ENCODE data around the gene USP8.

The USP8 gene

DNA sequence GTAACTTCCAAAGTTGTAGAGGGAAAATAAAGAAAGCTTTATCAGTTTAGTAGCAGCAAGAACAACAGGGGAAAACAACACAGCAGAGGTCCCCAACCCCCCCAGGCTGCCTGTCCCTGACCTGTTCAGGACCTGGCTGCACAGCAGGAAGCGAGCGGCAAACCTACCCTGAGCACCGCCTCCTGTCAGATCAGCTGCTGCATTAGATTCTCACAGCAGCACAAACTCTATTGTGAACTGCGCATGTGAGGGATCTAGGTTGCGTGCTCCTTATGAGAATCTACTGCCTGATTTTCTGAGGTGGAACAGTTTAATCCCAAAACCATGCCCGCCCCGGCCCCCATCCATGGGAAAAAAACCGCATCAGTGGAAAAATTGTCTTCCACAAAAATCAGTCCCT, 81.9 kb downstream of the USP8 start:
- Histone ChIP-seq H3K36me3 (ENCODE audit: control insufficient read depth, insufficient read depth, low read length) (no peaks in the 10 kb centered on the region), H3K27ac (ENCODE audit: low read depth, low read length) (no peak overlapping the region), H3K9ac (ENCODE audit: low read length) (no peak overlapping the region), H3K27me3 (ENCODE audit: control insufficient read depth, insufficient read depth, low read length) (no peaks in the 10 kb centered on the region), H3K4me3 (ENCODE audit: low read length) (no peak overlapping the region), H3K4me1 (ENCODE audit: control insufficient read depth, insufficient read depth, low read length) (no peaks in the 10 kb centered on the region)

DNA sequence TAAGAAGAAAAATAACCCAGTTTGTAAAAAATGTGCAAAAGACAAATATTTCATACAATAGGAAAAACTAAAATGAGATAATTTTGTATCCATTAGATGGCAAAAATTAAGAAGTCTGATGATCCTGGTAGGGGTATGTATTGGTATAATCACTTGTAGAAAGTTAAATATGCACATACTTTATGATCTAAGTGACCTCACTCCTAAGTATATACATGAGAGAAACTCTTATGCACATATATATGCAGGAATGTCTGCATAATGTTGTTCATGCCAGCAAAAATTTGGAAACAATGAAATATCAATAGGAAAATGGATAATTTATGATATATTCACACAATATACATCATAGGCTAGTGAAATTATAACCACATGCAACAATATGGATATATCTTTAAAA, 88.8 kb downstream of the USP8 start:
- H3K9ac ChIP-seq (ENCODE audit: low read length) = no peak overlapping the region
- no peaks in the 10 kb centered on the region for H3K36me3 ChIP-seq (ENCODE audit: control insufficient read depth, insufficient read depth, low read length)
- no peak overlapping the region for H3K27ac ChIP-seq (ENCODE audit: low read depth, low read length)
- no peaks in the 10 kb centered on the region for H3K27me3 ChIP-seq (ENCODE audit: control insufficient read depth, insufficient read depth, low read length)
- no peak overlapping the region for H3K4me3 ChIP-seq (ENCODE audit: low read length)
- H3K4me1 ChIP-seq (ENCODE audit: control insufficient read depth, insufficient read depth, low read length) = no peaks in the 10 kb centered on the region

DNA sequence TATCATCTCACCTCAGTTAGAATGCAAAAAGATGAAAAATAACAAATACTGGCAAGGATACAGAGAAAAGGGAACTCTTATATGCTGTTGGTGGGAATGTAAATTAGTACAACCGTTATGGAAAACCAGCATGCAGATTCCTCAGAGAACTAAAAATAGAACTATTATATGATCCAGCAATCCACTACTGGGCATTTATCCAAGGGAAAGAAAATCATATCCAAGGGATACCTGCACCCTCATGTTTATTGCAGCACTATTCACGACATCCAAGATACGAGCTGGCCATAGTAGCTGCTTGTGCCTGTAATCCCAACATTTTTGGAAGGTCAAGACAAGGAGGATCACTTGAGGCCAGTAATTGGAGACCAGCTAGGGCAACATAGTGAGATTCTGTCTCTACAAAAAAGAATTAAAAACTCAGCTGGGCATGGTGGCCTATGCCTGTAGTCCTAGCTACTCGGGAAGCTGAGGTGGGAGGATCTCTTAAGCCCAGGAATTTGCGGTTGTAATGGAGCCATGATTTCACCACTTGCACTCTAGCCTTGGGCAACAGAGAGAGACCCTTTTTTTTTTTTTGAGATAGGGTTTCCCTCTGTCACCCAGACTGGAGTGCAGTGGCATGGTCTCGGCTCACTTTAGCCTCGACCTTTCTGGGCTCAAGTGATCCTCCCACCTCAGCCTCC, 95.7 kb downstream of the USP8 start:
- Histone ChIP-seq H3K27ac (ENCODE audit: low read depth, low read length) (no peak overlapping the region), H3K4me1 (ENCODE audit: control insufficient read depth, insufficient read depth, low read length) (no peaks in the 10 kb centered on the region), H3K9ac (ENCODE audit: low read length) (no peak overlapping the region), H3K36me3 (ENCODE audit: control insufficient read depth, insufficient read depth, low read length) (no peaks in the 10 kb centered on the region), H3K27me3 (ENCODE audit: control insufficient read depth, insufficient read depth, low read length) (no peaks in the 10 kb centered on the region), H3K4me3 (ENCODE audit: low read length) (no peak overlapping the region)

DNA sequence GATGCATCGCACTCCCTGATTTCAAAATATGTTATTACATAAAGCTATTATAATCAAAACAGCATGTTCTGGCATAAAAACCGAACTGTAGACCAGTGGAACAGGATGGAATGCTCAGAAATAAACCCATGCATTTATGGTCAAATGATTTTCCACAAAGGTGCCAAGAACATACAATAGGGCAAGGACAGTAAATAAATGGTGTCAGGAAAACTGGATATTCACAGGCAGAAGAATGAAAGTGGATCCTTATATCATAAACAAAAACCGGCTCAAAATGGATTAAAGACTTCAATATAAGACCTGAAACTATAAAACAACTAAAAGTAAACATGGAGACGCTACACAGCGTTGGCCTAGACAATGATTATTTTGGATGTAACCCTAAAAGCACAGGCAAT, 99.6 kb downstream of the USP8 start:
- no peak overlapping the region for H3K9ac ChIP-seq (ENCODE audit: low read length)
- no peaks in the 10 kb centered on the region for H3K27me3 ChIP-seq (ENCODE audit: control insufficient read depth, insufficient read depth, low read length)
- H3K36me3 ChIP-seq (ENCODE audit: control insufficient read depth, insufficient read depth, low read length) = no peaks in the 10 kb centered on the region
- no peak overlapping the region for H3K27ac ChIP-seq (ENCODE audit: low read depth, low read length)
- no peak overlapping the region for H3K4me3 ChIP-seq (ENCODE audit: low read length)
- no peaks in the 10 kb centered on the region for H3K4me1 ChIP-seq (ENCODE audit: control insufficient read depth, insufficient read depth, low read length)

DNA sequence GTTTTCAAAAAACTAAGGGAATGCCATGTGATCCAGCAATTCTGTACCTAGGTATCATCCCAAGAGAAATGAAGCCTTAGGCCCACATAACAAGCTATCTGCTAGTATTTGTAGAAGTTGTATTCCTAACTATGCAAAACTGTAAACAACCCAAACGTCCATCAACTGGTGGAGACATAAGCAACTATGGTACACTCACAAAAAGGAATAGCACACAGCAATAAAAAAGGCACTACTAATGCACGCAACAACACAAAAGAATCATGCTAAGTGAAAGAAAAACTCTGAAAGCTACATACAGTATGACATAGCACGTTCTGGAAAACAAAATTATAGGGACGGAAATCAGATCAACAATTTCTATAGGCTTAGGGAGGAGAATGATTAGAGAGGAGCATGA, 107.0 kb downstream of the USP8 start:
- Histone ChIP-seq H3K4me3 (ENCODE audit: low read length) (no peak overlapping the region), H3K36me3 (ENCODE audit: control insufficient read depth, insufficient read depth, low read length) (no peaks in the 10 kb centered on the region), H3K27ac (ENCODE audit: low read depth, low read length) (no peak overlapping the region), H3K4me1 (ENCODE audit: control insufficient read depth, insufficient read depth, low read length) (no peaks in the 10 kb centered on the region), H3K27me3 (ENCODE audit: control insufficient read depth, insufficient read depth, low read length) (no peaks in the 10 kb centered on the region), H3K9ac (ENCODE audit: low read length) (no peak overlapping the region)

DNA sequence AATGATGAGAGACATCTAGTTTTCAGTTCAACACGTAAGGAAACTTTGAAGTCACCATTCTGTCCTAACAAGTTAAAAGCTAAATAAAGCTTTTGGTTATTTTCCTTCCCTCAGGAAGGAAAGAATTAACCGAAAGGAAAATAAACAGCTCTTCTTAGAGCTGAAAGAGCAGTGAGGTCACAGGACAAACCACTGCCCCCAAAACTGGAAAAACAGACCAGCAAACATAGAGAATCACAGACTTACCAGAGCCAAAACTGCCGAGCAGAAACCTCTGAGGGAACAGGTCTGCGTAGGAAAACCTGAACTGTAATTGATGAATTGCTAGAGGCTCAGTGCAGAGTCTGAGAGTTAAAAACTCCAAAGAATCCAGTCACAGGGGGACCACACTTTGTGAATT, 107.6 kb downstream of the USP8 start:
- Histone ChIP-seq H3K27ac (ENCODE audit: low read depth, low read length) (no peak overlapping the region), H3K36me3 (ENCODE audit: control insufficient read depth, insufficient read depth, low read length) (no peaks in the 10 kb centered on the region), H3K4me3 (ENCODE audit: low read length) (no peak overlapping the region), H3K27me3 (ENCODE audit: control insufficient read depth, insufficient read depth, low read length) (no peaks in the 10 kb centered on the region), H3K9ac (ENCODE audit: low read length) (no peak overlapping the region), H3K4me1 (ENCODE audit: control insufficient read depth, insufficient read depth, low read length) (no peaks in the 10 kb centered on the region)

DNA sequence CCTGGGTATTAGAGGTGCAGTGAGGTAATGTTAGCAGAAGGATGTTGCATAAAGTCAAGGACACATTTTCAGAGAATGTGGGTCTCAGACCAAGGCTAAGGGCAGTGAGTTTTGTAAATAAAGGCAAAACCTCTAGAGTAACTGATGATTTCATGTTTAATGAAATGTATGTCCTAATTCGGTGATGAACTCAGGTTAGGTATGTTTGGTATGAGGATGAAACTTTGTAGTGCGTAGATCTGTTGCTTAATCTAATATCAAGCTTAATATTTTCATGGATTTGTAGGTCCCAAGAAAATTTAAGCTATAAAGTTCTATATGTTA, 118.6 kb downstream of the USP8 start:
- Histone ChIP-seq H3K36me3 (ENCODE audit: control insufficient read depth, insufficient read depth, low read length) (no peaks in the 10 kb centered on the region), H3K9ac (ENCODE audit: low read length) (no peak overlapping the region), H3K27ac (ENCODE audit: low read depth, low read length) (no peak overlapping the region), H3K4me3 (ENCODE audit: low read length) (no peak overlapping the region), H3K27me3 (ENCODE audit: control insufficient read depth, insufficient read depth, low read length) (no peaks in the 10 kb centered on the region), H3K4me1 (ENCODE audit: control insufficient read depth, insufficient read depth, low read length) (no peaks in the 10 kb centered on the region)

DNA sequence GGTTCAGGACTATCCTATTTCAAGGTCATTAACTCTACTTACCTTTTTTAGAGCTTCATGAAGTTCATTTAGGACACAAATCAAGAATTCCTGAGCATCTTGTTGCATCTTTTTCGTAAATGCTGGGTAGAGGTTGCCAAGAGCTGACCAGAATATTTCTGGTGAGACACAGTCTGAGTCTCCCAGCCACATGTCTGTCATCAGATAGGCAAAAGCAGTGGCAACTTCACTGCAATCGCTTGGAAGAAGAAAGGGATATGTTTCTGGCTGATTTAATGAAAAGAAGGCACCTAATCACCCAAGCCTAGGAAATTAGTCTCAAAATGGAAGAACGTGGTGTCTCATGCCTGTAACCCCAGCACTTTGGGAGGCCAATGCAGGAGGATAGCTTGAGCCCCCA, 119.4 kb downstream of the USP8 start:
- H3K27ac ChIP-seq (ENCODE audit: low read depth, low read length) = no peak overlapping the region
- H3K4me3 ChIP-seq (ENCODE audit: low read length) = no peak overlapping the region
- H3K4me1 ChIP-seq (ENCODE audit: control insufficient read depth, insufficient read depth, low read length) = no peaks in the 10 kb centered on the region
- no peaks in the 10 kb centered on the region for H3K27me3 ChIP-seq (ENCODE audit: control insufficient read depth, insufficient read depth, low read length)
- H3K9ac ChIP-seq (ENCODE audit: low read length) = no peak overlapping the region
- no peaks in the 10 kb centered on the region for H3K36me3 ChIP-seq (ENCODE audit: control insufficient read depth, insufficient read depth, low read length)

DNA sequence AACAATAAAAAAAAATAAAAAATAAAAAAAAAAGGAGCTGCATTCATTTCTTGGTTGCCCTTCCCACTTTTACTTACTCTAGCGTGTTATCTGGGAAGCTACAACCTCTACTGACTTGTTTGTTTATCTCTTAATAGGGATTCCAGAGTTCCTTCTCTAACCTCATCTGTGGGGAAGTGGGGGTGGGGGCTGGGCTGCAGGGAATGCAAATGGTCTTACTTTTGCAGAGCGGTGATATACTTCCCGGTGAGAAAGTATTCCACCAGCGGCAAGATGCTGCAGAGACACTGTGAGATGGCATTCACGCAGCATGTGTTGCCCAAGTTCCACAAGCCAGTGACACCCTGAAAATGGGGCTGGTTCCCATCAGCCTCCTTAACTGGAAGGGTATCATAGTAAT, 120.2 kb downstream of the USP8 start:
- Histone ChIP-seq H3K4me1 (ENCODE audit: control insufficient read depth, insufficient read depth, low read length) (no peaks in the 10 kb centered on the region), H3K4me3 (ENCODE audit: low read length) (no peak overlapping the region), H3K27ac (ENCODE audit: low read depth, low read length) (no peak overlapping the region), H3K36me3 (ENCODE audit: control insufficient read depth, insufficient read depth, low read length) (no peaks in the 10 kb centered on the region), H3K9ac (ENCODE audit: low read length) (no peak overlapping the region), H3K27me3 (ENCODE audit: control insufficient read depth, insufficient read depth, low read length) (no peaks in the 10 kb centered on the region)

DNA sequence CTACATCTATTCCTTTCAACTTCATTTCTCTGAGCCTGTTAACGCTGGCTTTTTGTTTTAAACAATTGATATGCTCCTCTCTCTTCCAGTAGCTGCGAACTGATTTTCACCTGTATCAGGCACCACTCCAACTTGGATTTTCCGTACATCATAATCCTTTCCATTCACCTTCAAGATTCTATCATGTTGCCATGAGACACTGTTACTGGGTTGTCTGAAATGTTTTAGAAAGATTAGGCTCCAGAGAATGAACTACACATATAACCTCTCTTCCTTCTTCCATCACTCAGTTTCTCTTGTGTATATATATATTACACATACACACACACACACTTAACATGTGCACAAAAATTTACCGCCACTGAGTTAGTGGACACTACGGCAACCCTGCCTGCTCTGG, 122.4 kb downstream of the USP8 start, which contains the start of gene USP50:
TSS of gene USP50 (minus strand) at position 101 of the 400 bp plus-strand sequence. CDS start 141 bp downstream, outside the sequence.
- H3K27me3 ChIP-seq (ENCODE audit: control insufficient read depth, insufficient read depth, low read length) = no peaks in the 10 kb centered on the region
- no peak within 1 kb of the TSS for H3K27ac ChIP-seq (ENCODE audit: low read depth, low read length)
- H3K4me1 ChIP-seq (ENCODE audit: control insufficient read depth, insufficient read depth, low read length) = no peaks in the 10 kb centered on the region
- no peak within 1 kb of the TSS for H3K4me3 ChIP-seq (ENCODE audit: low read length)
- no peaks in the 10 kb centered on the region for H3K36me3 ChIP-seq (ENCODE audit: control insufficient read depth, insufficient read depth, low read length)
- H3K9ac ChIP-seq (ENCODE audit: low read length) = no peak within 1 kb of the TSS

DNA sequence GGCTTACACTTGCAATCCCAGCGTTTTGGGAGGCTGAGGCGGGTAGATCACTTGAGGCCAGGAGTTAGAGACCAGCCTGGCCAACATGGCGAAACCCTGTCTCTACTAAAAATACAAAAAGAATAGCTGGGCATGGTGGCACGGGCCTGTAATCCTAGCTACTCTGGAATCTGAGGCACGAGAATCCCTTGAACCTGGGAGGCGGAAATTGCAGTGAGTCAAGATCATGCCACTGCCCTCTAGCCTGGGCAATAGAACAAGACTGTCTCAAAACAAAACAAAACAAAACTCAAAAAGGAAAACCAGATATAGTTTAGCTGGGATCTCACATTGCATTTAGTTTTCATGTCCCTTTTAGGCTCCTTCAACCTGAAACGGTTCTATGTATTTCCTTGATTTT, 125.1 kb downstream of the USP8 start:
- Histone ChIP-seq H3K27ac (ENCODE audit: low read depth, low read length) (no peak overlapping the region), H3K4me1 (ENCODE audit: control insufficient read depth, insufficient read depth, low read length) (no peaks in the 10 kb centered on the region), H3K27me3 (ENCODE audit: control insufficient read depth, insufficient read depth, low read length) (no peaks in the 10 kb centered on the region), H3K4me3 (ENCODE audit: low read length) (no peak overlapping the region), H3K9ac (ENCODE audit: low read length) (no peak overlapping the region), H3K36me3 (ENCODE audit: control insufficient read depth, insufficient read depth, low read length) (no peaks in the 10 kb centered on the region)

DNA sequence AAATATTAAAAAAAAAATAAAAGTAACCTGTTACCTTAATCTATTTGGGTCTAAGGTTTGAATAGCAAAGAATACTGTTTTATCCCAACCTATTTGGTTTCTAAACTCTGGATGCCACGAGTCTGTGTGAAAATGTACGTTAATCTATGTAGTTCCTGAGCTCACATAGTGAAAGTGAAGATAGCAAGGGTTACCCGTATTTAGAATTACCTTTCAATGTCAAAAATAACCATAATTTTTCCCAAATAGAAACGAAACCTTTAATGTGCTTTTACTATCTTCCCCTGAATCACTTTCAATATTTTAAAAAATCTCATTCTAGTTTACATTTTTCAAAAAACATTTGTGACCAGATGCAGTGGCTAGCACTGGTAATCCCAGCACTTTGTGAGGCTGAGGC, 128.0 kb downstream of the USP8 start:
- H3K27ac ChIP-seq (ENCODE audit: low read depth, low read length) = no peak overlapping the region
- no peak overlapping the region for H3K9ac ChIP-seq (ENCODE audit: low read length)

DNA sequence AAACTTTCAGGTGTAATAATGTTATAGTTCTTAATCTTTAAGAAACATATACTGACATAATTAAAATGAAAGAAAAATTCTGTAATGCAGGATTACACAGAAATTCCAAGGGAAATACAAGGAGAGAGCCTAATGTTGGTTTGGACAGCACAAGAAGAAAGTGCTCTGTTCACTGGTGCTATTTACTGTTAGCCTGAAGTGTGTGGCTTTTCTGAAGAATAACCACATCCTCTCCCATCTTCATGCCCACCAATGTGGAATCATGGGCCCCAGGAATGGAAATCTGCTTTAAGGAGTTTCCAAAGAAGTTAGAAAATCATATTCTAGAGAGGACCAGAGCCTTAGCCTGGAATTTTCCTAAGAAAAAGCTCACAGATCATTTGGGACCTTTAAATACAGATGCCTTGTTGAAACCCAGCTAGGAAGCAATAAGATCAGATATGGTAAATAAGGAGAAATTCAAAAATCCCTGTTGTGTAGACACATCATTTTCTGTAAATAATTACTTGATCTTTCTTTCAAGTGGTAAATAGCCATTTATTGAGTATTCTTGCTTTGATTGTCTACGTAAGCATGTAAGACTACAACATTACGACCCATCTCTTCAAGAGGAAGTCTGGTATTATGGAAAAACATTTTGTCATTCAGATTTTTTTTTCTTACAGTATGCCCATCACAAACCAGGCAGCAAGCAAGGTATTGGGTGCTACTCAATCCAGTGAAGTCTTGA, 132.6 kb downstream of the USP8 start:
- Histone ChIP-seq H3K4me1 (ENCODE audit: control insufficient read depth, insufficient read depth, low read length) (no peaks in the 10 kb centered on the region), H3K4me3 (ENCODE audit: low read length) (no peak overlapping the region), H3K27me3 (ENCODE audit: control insufficient read depth, insufficient read depth, low read length) (no peaks in the 10 kb centered on the region), H3K27ac (ENCODE audit: low read depth, low read length) (no peak overlapping the region), H3K36me3 (ENCODE audit: control insufficient read depth, insufficient read depth, low read length) (peaks cover 8% of the 10 kb centered on the region), H3K9ac (ENCODE audit: low read length) (no peak overlapping the region)

More for the DNA sequence above, 128.0 kb downstream of the USP8 start:
- H3K4me3 ChIP-seq (ENCODE audit: low read length) = no peak overlapping the region
- no peaks in the 10 kb centered on the region for H3K4me1 ChIP-seq (ENCODE audit: control insufficient read depth, insufficient read depth, low read length)
- peaks cover 2% of the 10 kb centered on the region for H3K36me3 ChIP-seq (ENCODE audit: control insufficient read depth, insufficient read depth, low read length)
- no peaks in the 10 kb centered on the region for H3K27me3 ChIP-seq (ENCODE audit: control insufficient read depth, insufficient read depth, low read length)
